ENCODE results near the gene CENPN.

The CENPN gene

GRCh38 chr16:81061307-81061640 lies 54.3 kb downstream of the CENPN start:
- TF ChIP-seq FOXA1 (IDR thresholded peaks at IDR 0.05) (no peak), FOXK2 (IDR thresholded peaks at IDR 0.05) (no peak)
- POLR2A ChIA-PET: no interaction called here
- CTCF ChIA-PET: no interaction called here
- no peak for DNase-seq (ENCODE audit: extremely low spot score)

- POLR2A ChIA-PET: no interaction called here
- CTCF ChIA-PET: no interaction called here
- no peak for DNase-seq (ENCODE audit: extremely low spot score)
- TF ChIP-seq FOXA1 (IDR thresholded peaks at IDR 0.05) (no peak), NFRKB (IDR thresholded peaks at IDR 0.05) (no peak), FOXM1 (IDR thresholded peaks at IDR 0.05; ENCODE audit: borderline replicate concordance) (no peak)
Observed at GRCh38 chr16:81061871-81062608, 55.0 kb downstream of the CENPN start.

- no peak for DNase-seq (ENCODE audit: extremely low spot score)
- CTCF ChIA-PET: interaction anchor here (0.7 kb wide), 1 partner anchor 164 kb away, joined by 3 read pairs; no protein-coding TSS in a partner anchor
- POLR2A ChIA-PET: interaction anchor here (1.1 kb wide), 1 partner anchor 10 kb away, joined by 5 read pairs; the partner anchor contains the start of gene C16orf46
- TF ChIP-seq NFRKB (IDR thresholded peaks at IDR 0.05) (no peak), FOXA1 (IDR thresholded peaks at IDR 0.05) (no peak)
Observed at GRCh38 chr16:81066681-81067080, 59.7 kb downstream of the CENPN start.

DNA sequence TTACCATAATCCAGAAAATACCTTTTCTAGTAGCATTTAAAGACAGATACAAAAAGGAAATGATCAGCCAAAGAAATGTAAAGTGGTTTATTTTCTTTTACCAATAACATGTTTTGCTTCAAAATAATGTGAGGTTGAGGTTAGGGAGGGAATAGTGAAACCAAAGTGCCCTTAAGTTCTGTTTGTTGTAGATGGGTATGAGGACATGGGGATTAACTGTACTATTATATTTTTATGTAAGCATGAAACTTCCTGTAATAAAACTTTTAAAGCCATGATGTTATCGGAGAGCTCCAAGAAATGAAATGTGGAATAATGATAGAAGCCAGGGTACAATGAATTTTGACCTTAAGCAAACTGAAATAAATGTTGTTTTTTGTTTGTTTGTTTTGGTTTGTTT lies 60.2 kb downstream of the CENPN start:
- no peak for TF ChIP-seq FOXA1 (IDR thresholded peaks at IDR 0.05)
- TF ChIP-seq SP1 (IDR thresholded peaks at IDR 0.05): no peak
- no peak for TF ChIP-seq ELF4 (IDR thresholded peaks at IDR 0.05)
- TF ChIP-seq SUZ12 (IDR thresholded peaks at IDR 0.05): no peak
- no peak for TF ChIP-seq LEF1 (IDR thresholded peaks at IDR 0.05; ENCODE audit: borderline replicate concordance)
- TF ChIP-seq L3MBTL2 (conservative IDR thresholded peaks at IDR 0.05): no peak
- no peak for TF ChIP-seq HDGF (IDR thresholded peaks at IDR 0.05; ENCODE audit: borderline replicate concordance)
- no peak for TF ChIP-seq CTBP1 (IDR thresholded peaks at IDR 0.05; ENCODE audit: borderline replicate concordance)
- no peak for TF ChIP-seq FOXM1 (IDR thresholded peaks at IDR 0.05; ENCODE audit: borderline replicate concordance)
- no peak for TF ChIP-seq NFRKB (IDR thresholded peaks at IDR 0.05)
- TF ChIP-seq ZNF384 (IDR thresholded peaks at IDR 0.05): no peak
- TF ChIP-seq FOXK2 (IDR thresholded peaks at IDR 0.05): no peak
- TF ChIP-seq TARDBP (IDR thresholded peaks at IDR 0.05): no peak
- no peak for TF ChIP-seq BHLHE40 (IDR thresholded peaks at IDR 0.05; ENCODE audit: borderline replicate concordance)
- no peak for DNase-seq (ENCODE audit: extremely low spot score)
- POLR2A ChIA-PET: interaction anchor here (1.1 kb wide), 1 partner anchor 9 kb away, joined by 5 read pairs; the partner anchor contains the start of gene C16orf46
- CTCF ChIA-PET: no interaction called here

DNA sequence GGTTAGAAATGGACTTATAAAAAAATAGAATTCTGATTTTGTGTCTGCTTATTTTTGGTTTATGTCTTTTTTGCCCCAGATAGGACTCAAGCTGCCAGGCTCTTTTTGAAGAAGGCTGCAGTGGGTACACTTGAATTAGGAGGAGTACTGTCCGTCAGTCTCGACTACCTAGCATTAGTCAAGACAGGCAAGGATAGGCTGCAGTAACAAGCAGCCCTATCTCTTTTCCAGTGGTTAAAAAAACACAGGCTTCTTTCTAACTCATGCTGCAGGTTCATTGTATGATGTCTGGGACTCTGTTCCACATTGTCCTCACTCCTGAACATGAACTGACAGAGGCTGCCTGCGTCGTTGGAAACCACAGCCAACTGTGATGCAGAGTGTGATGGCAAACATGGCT lies 62.0 kb downstream of the CENPN start:
- ChIA-PET CTCF (no interaction called here), POLR2A (no interaction called here)
- TF ChIP-seq L3MBTL2 (conservative IDR thresholded peaks at IDR 0.05): no peak
- no peak for TF ChIP-seq FOXA1 (IDR thresholded peaks at IDR 0.05)
- TF ChIP-seq CTBP1 (IDR thresholded peaks at IDR 0.05; ENCODE audit: borderline replicate concordance): no peak
- TF ChIP-seq ZNF384 (IDR thresholded peaks at IDR 0.05): no peak
- TF ChIP-seq BHLHE40 (IDR thresholded peaks at IDR 0.05; ENCODE audit: borderline replicate concordance): no peak
- no peak for DNase-seq (ENCODE audit: extremely low spot score)

- no peak for TF ChIP-seq L3MBTL2 (conservative IDR thresholded peaks at IDR 0.05)
- TF ChIP-seq BHLHE40 (IDR thresholded peaks at IDR 0.05; ENCODE audit: borderline replicate concordance): no peak
- DNase-seq (ENCODE audit: extremely low spot score): no peak
- CTCF ChIA-PET: no interaction called here
- POLR2A ChIA-PET: no interaction called here
Observed at GRCh38 chr16:81070979-81071378, 64.0 kb downstream of the CENPN start.

GRCh38 chr16:81071805-81072204 lies 64.8 kb downstream of the CENPN start:
- DNase-seq (ENCODE audit: extremely low spot score): no peak
- POLR2A ChIA-PET: no interaction called here
- TF ChIP-seq FOXM1 (IDR thresholded peaks at IDR 0.05; ENCODE audit: borderline replicate concordance) (no peak), NFRKB (IDR thresholded peaks at IDR 0.05) (no peak), TARDBP (IDR thresholded peaks at IDR 0.05) (no peak), FOXA1 (IDR thresholded peaks at IDR 0.05) (no peak), SP1 (IDR thresholded peaks at IDR 0.05) (no peak), SUZ12 (IDR thresholded peaks at IDR 0.05) (no peak), BHLHE40 (IDR thresholded peaks at IDR 0.05; ENCODE audit: borderline replicate concordance) (no peak), ELF4 (IDR thresholded peaks at IDR 0.05) (no peak), LEF1 (IDR thresholded peaks at IDR 0.05; ENCODE audit: borderline replicate concordance) (no peak)
- TF ChIP-seq, protein P1, sequence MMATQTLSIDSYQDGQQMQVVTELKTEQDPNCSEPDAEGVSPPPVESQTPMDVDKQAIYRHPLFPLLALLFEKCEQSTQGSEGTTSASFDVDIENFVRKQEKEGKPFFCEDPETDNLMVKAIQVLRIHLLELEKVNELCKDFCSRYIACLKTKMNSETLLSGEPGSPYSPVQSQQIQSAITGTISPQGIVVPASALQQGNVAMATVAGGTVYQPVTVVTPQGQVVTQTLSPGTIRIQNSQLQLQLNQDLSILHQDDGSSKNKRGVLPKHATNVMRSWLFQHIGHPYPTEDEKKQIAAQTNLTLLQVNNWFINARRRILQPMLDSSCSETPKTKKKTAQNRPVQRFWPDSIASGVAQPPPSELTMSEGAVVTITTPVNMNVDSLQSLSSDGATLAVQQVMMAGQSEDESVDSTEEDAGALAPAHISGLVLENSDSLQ (IDR thresholded peaks at IDR 0.05): no peak
- CTCF ChIA-PET: no interaction called here

DNA sequence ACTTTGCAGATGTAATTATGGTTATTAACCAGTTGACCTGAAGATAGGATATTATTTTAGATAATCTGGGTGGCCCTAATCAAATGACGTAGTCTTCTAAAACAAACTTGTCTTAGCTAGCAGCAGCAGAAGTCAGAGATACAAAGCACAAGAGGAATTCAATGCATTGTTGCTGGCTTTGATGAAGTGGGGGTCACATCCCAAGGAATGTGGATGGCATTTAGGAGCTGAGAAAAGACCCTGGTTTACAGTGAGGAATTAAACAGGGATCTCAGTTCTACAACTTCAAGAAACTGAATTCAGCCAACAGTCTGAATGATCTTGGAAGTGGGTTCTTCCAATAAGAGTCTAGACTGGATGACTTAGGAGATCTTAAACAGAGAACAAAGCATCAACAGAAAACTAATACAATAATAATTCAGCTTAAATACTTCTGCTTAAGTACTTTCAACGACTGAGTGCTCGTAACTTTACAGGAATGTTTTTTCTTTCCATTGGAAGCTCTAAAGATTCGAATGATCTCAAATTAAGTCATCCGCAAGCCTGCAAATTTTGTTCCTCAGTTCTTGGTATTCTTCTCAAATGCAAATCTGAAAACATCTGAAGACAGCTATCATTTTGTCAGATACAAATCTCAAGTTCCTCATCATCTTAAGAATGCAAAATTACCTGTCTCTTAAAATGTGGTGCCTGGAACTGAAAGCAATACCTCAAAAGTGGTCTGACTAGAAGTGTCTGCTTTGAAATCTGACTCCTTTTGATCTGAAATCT lies 66.7 kb downstream of the CENPN start:
- TF ChIP-seq L3MBTL2 (conservative IDR thresholded peaks at IDR 0.05) (no peak), NFRKB (IDR thresholded peaks at IDR 0.05) (no peak), SUZ12 (IDR thresholded peaks at IDR 0.05) (no peak), SP1 (IDR thresholded peaks at IDR 0.05) (no peak), FOXA1 (IDR thresholded peaks at IDR 0.05) (no peak), HDGF (IDR thresholded peaks at IDR 0.05; ENCODE audit: borderline replicate concordance) (no peak), FOXK2 (IDR thresholded peaks at IDR 0.05) (no peak), LEF1 (IDR thresholded peaks at IDR 0.05; ENCODE audit: borderline replicate concordance) (no peak), ELF4 (IDR thresholded peaks at IDR 0.05) (no peak), CTBP1 (IDR thresholded peaks at IDR 0.05; ENCODE audit: borderline replicate concordance) (no peak), ZNF384 (IDR thresholded peaks at IDR 0.05) (no peak), ARNT (IDR thresholded peaks at IDR 0.05) (no peak), BHLHE40 (IDR thresholded peaks at IDR 0.05; ENCODE audit: borderline replicate concordance) (no peak)
- ChIA-PET POLR2A (no interaction called here), CTCF (interaction anchor here (0.6 kb wide), 1 partner anchor 841 kb away, joined by 3 read pairs; no protein-coding TSS in a partner anchor)
- no peak for DNase-seq (ENCODE audit: extremely low spot score)
